IPS-NIHi7 (cell line): ENCODE data around the gene GBGT1.
A peak's percentile ranks its signal among the peaks of the same experiment; 100 is the strongest.
"Not testable (repeated sequence)": the region's sequence is repeated elsewhere in the genome, so short reads cannot be mapped to it uniquely, and the experiment has no call there.

Experiments
- DNase-seq: peaks from one replicate; pipeline ENCODE4 v3.0.0; 2012; ENCODE audit warnings: mixed read lengths; ENCODE audit errors: extremely low spot score

Gene GBGT1

DNA sequence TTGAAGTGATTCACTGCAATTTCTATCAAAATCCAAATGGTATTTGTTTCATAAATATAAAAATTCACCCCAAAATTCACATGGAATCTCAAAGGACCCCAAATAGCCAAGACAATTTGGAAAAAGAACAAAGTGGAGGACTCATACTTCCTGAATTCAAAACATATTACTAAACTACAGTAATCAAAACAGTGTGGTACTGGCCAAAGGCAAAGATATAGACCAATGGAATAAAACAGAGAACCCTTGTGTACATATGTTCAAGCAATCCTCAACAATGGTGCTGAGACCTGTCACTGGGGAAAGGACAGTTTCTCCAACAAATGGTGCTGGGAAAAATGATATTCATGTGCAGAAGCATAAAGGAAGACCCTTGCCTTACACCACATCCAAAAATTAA is 31.3 kb upstream of the GBGT1 start:
- DNase-seq: no peak

GRCh38 chr9:133194597-133194996 is 30.9 kb upstream of the GBGT1 start:
- no peak for DNase-seq

GRCh38 chr9:133191989-133192388 is 28.3 kb upstream of the GBGT1 start:
- DNase-seq: no peak

DNA sequence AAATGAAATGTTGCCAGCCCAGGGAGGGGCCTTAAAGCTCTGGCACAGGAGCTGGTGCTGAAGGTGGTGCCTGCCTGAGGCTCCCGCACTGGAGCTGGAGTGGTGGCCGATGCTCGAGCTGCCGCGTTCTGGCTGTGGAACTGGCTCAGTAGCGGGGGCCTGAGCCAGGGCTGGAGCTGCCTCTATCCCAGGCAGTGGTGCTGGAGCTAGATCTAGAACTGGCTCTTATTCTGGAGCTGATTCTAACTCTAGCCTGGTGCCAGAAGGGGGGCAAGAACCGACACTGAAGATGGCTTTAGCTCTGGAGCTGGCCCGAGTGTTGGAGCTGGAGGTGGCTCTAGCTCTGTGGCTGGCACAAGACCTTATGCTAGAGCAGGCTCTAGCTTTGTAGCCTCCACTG is 26.1 kb upstream of the GBGT1 start:
- DNase-seq: no peak

- no peak for DNase-seq
Measured at GRCh38 chr9:133188843-133189180, 25.1 kb upstream of the GBGT1 start.

DNA sequence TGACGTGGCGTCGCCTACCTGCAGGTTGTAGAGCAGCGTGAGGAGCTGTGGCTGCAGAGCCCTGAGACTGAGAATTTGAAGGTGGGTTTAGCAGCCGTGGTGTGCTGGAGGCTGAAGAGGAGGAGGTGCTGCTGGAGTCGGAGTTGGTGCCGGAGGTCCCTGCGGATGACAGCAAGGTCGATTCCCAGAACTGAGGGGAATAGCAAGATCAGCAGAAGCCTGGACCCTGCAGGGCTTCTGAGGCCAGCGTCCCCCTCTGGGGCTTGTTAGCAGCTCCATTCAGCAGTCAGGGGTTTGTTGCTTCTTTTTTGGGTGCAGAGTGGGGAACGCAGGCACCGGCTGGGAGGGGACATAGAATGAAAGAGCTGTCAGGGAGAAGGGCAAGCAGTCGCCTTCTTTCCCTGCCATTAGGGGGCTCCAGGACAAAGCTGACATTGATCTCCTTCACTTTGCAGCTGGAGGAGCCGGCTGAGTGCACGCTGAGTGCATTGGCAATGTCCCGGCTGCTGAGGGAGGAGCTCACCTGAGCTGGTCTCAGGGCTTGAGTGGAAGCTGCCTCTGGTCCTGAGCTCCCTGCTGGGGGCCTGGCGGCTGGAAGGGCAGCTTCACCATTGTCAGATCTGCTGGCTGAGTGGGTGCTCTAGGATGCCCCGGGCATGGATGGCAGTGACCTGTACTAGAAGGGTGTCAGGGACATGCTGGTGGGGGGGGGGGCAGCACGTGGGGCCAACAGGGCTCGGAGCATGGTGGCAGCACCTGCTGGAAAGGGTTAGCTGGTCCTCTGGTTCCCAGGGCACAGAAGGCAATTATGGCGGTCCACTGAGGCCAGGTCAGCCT is 24.5 kb upstream of the GBGT1 start:
- DNase-seq: peak; percentile 92

DNA sequence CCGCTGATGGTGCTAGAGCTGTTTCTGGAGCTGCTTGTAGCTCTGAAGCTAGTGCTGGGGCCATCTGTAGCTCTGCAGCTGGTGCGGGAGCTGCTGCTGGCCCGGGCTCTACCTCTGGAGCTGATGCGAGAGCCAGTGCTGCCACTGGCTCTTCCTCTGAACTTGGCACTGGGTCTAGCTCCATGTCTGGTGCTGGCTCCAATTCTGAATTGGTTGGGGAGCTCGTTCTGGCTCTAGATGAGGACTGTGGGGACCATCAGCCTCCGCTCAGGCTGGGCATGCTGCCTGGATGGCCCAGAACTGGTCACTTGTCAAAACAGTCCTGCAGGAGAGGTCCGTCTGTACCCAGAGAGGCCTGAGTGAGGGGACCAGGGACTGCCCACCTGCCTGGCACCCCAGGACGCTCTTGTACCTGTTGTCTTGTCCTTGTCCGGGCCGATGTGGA is 23.9 kb upstream of the GBGT1 start:
- peak; percentile 6 for DNase-seq

DNA sequence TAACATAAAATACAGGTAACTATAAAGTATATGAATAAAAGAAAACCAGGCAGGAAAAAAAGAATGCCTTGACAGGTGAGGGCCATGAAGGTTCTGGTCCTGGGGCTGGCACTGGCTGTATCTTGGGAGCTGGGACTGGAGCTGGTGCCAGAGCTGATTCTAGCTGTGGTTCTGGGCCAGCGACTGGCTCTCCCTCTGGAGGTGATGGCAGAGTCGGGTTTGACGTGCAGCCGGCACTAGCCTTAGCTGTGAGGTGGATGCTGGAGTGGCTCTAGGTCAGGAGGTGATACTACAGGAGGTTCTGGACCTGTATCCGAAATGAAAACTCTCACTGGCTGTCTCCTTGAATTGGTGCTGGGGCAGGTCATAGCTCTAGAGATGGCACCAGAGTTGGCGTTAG is 23.0 kb upstream of the GBGT1 start:
- DNase-seq: no peak

GRCh38 chr9:133184971-133185370 is 21.3 kb upstream of the GBGT1 start:
- peak; percentile 56 for DNase-seq

DNA sequence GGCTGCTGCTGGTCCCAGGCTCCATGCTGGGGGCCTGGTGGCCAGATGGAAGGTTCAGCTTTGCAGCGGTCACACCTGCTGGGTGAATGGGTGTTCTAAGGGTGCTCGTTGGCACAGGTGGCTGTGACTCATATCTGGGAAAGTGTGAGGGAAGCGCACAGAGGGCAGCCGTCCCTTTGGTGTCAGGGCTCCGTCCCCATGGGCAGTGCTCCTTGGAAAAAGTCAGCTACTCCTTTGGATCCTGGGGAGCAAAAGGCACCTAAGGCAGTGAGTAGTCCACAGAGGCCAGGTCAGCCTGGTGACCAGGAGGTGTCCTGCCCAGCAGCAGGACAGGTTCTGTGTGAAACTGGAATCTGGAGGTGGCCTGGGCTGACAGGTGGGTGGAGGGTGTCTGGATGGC is 18.4 kb upstream of the GBGT1 start:
- no peak for DNase-seq

DNA sequence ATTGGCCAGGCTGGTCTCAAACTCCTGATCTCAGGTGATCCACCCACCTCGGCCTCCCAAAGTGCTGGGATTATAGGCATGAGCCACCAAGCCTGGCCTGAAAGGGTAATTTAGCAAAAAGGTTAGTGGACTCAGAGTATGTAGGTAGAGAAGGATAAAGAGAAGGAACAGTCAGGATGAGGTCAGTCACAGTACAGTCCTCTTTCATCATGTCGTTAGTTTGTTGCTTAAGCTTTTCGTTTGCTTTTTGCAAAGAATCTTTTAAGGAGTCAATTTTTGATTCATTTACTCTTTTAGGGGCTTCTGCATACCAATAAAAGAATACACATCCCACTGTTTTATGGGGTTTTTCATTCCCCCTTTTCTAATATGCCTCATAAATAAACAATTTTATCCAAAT is 17.8 kb upstream of the GBGT1 start:
- DNase-seq: no peak

- no peak for DNase-seq
Measured at GRCh38 chr9:133180953-133181352, 17.2 kb upstream of the GBGT1 start.

DNA sequence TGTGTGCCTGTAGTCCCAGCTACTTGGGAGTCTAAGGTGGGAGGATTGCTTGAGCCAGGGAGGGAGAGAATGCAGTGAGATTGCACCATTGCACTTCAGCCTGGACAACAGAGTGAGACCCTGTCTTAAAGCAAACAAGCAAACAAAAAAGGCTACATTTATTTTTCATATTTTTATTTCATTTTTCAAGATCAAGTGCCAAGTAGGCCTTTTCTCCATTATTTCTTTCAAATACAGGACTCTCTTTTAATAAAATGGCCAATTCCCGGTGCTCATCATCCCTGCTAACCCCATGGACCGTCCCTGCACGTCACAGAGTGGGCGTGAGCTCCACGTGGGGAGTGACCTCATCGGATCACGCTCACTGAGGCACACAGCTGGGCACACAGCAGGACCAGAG is 9.3 kb upstream of the GBGT1 start:
- DNase-seq: no peak

DNA sequence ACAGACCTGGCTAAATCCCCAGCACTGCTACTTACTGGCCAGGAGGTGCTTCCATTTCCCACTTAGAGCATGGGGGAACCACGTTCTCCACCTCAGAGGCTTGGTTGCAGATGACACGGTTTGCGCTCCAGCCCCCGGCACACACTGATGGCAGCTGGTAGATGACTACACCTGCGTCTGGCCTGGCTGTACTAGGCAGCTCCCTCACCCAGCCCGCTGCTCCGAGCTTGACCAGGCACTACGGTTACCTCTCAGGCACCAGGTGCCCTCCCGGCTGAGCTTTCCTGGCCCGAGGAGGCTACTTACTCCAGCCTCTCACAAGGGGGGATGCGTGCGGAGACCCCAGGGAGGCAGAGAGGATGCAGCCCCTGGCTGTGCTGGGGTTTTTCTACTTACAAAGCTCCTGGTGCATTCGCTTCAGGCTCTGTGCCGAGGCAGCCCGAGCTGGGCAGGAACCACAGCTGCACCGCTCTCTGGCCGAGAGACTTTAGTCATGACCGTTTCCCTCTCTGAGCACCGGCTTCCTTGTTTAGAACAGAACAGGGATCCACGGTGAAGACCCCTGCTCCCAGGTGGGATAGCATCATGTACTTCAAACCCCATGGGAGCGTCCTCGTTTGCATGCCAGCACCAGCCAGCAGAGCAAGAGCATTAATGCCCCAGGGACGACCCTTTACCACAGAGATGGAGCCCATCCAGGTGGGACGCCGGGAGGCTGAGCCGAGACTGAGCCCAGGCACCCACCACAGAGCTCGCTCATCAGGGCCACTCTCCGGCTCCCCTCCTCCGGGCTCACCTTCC is 7.6 kb upstream of the GBGT1 start:
- DNase-seq: no peak

DNA sequence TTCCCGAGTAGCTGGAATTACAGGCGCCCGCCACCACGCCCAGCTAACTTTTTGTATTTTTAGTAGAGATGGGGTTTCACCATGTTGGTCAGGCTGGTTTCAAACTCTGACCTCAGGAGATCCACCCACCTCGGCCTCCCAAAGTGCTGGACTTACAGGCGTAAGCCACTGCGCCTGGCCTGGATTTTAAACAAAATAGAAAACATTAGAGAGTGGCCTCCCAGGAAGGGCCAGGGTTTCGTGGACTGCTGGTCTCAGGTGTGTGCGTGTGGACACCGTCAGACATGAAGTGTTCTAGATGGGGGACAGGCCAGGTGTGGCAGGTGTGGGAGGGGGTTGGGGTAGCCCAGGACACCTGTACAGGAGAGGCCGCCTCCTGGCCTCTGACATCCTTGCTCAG is 7.0 kb upstream of the GBGT1 start:
- DNase-seq: no peak

DNA sequence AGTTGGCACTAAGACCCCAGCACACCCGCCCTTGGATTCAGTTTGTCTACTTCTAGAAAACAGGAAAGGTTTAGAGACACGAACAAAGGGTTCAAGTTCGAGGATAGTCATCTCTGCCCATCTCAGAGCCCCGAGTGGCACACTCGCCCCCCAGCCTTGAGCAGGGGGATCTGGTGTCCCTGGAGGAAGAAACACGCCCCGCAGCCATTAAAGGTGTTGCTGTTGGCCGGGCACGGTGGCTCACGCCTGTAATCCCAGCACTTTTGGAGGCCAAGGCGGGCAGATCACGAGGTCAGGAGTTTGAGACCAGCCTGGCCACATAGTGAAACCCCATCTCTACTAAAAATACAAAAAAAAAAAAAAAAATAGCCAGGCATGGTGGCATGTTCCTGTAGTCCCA is 6.0 kb upstream of the GBGT1 start:
- not testable (repeated sequence) for DNase-seq

DNA sequence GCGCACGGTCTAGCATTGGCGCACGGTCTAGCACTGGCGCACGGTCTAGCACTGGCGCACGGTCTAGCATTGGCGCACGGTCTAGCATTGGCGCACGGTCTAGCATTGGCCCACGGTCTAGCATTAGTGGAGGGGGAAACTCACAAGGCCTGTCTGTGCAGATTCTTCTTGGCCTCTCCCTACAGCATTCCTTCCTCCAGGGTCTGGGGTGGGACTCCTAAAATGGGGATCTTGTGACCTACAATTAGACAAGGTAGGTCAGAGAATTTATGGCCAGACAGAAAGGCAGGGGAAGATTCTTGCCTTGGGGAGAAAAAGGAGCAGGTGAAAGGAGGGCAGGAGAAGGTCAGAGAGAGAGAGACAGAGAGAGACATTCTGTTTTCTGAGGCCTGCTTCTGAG is 5.4 kb upstream of the GBGT1 start:
- no peak for DNase-seq

DNA sequence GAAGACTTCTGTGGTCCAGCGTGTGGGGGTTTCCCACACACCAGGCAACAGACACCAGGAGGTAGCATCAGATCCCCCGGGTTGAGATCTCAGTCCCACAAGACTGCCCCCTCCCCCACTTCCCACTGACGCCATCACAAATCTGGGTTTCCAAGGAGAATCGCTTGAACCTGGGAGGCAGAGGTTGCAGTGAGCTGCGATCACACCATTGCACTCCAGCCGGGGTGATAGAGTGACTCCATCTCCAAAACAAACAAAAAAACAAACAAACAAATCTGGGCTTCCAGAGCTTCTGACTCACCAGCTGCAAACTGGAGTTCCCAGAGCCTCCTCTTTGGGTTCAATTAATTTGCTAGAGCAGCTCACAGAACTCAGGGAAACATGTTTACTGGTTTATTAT is 4.7 kb upstream of the GBGT1 start:
- DNase-seq: no peak

GRCh38 chr9:133167769-133168168 is 4.1 kb upstream of the GBGT1 start:
- DNase-seq: no peak

DNA sequence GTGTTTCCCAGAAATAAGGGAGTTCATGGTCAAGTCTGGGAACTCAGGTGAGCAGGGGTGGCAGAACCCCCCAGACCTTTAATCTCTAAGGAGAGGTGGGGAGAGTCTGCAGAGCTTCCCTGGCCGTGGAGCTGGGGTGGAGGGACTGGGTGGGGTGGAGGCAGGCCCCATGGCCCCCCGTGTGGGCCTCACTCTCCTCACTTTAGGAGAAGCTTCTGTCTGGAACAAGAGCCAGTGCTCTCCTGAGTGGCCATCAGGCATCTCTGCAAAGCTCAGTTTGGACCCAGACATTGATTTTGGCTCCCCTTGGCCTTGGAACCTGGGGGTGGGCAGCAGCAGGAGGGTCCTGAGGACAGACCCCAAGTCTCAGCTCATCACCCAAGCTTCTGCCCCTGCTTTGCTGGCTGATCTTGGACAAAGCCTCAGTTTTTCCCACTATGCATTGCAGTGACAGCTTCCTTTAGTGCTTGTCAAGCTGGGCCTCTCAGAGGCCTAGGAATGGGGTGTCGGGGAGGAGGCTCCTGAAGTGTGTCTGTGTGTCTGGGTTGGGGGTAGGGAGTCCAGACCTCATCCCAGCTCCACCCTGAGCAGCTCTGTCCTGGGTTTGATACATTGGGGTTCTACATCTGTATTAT is 3.5 kb upstream of the GBGT1 start:
- no peak for DNase-seq

DNA sequence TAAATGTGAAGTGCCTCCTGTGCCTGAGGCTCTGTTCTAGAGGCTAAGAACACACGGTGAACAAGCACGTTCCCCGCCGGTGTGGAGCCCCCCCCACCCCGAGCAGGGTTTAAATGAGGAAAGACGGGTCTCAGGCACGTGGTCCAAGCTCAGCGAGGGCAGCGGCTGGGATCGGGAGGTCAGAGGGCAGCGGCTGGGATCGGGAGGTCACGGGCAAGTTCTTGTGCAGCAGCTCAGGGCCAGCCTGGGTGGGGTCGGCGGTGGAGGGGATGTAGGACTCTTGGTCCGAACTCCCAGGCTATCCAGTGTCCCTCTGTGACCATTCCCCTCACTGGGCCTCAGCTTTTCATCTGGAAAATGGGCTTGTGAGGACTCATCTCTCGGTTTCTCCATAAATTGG is 2.7 kb upstream of the GBGT1 start:
- DNase-seq: no peak

- no peak for DNase-seq
Measured at GRCh38 chr9:133165452-133165730, 1.7 kb upstream of the GBGT1 start.

- DNase-seq: no peak
Measured at GRCh38 chr9:133164191-133164590, 477 bp upstream of the GBGT1 start.
